Dermis blood vessel endothelial cell (primary cell): Measurements from ENCODE around the gene HOXA9. TPM values are rescaled to one million over a fixed set of nuclear protein-coding genes. Genes with fewer than 3 reads are reported as not detected.

Source experiments
- DNase-seq: peaks from one replicate; pipeline ENCODE4 v3.0.0; 2010
- total RNA-seq: library from RNA; depleted of rRNA; stranded (reverse); fragments of >200 nt; gene quantifications from 2 replicates; pipeline ENCODE4 v1.2.3, GENCODE V29; 2014

The HOXA9 gene
- total RNA-seq, 1 donor from 2014 or later, result 9.0 TPM

GRCh38 chr7:27175626-27176523 is 10.5 kb upstream of the HOXA9 start:
- no peak for DNase-seq

DNA sequence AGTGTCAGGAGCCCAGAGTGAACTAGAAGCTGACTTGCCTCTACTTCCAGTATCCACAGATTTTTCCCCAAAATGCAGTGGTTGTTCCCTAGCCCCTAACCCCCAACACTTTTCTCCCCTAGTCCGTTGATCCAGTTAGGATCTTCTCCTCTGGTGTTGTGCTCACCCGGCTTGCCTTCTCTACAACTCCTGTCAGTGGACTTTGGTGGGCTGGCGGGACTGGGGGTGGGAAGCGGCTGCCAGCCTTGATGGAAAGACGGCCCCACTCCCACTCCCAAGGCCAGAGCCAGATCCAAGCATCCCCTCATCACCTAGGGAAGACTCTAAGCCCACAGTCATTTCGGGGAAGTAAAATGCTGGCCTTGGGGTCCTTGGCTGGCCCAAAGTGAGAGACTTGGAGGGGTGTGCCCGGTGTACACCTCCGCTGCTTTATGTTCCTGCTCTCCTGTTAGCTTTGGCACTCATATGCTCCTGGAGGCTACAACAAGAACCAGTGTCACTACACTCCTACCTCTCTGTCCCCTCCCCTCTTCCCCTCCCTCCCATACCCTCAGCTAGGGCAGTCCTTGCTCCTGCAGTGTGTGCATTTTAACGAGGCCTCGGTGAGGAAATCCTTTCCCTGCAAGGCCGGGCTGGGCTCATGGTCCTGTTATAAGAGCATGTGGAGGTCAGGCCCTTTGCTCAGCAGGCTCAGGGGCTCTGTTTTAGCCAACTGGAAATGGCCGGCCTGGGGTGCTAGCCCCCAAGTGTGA is 9.7 kb upstream of the HOXA9 start:
- DNase-seq, result no peak

DNA sequence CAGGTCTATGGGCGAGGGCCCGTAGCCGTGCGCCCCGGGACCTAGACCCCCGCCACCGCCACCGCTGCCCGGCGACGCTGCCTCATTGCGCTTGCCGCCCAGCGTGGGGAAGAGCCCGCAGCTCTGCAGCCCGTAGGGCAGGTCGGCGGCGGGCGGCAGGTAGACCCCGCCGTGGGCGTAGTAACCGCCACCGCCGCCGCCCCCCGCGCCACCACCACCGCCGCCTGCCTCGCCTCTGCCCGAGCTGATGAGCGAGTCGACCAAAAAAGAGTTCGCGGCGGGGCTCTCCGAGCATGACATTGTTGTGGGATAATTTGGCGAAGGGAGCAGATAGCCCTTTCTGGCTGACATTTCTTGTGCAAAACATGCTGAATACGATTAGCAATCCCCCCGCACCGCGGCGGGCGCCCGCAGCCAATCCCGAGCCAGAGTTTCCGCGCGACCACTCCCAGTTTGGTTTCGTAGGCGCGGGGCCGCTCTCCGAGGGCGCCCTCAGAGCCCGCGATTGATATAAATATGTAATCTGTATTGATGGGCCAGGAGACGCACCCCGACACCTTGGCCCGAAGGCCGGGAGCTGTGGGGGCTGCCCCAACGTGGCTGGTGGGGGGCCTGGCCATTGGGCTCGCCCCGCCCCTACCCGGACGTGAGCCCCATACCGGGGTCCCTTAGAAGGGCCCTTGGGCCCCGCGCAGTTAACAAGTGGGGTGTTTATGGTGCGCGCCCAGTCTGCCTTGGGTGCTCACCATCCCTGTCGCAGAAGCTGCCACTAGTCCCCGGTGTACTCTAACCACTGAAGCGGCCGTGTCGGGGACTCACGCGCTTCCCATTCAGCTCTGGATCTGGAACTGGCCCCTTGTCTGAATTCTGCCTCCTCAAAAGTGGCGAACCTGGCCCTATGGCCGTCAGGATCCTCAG is 8.9 kb upstream of the HOXA9 start, which contains the start of gene HOXA10:
Gene HOXA10, minus strand, starts transcription at position 365 of the 918 bp plus-strand sequence. Its CDS starts 14 bp downstream, at position 351.
- peak; percentile 45 for DNase-seq

GRCh38 chr7:27173511-27173955 is 8.2 kb upstream of the HOXA9 start:
- no peak for DNase-seq

- peak; percentile 61 for DNase-seq
Measured at GRCh38 chr7:27172823-27173510, 7.6 kb upstream of the HOXA9 start.

- no peak for DNase-seq
Measured at GRCh38 chr7:27172315-27172774, 7.0 kb upstream of the HOXA9 start.

- DNase-seq, result no peak
Measured at GRCh38 chr7:27171637-27172314, 6.4 kb upstream of the HOXA9 start.

GRCh38 chr7:27171325-27171636 is 5.9 kb upstream of the HOXA9 start:
- DNase-seq, result no peak

- DNase-seq, result no peak
Measured at GRCh38 chr7:27170426-27171324, 5.3 kb upstream of the HOXA9 start.

GRCh38 chr7:27169658-27170425 is 4.5 kb upstream of the HOXA9 start:
- DNase-seq, result no peak

DNA sequence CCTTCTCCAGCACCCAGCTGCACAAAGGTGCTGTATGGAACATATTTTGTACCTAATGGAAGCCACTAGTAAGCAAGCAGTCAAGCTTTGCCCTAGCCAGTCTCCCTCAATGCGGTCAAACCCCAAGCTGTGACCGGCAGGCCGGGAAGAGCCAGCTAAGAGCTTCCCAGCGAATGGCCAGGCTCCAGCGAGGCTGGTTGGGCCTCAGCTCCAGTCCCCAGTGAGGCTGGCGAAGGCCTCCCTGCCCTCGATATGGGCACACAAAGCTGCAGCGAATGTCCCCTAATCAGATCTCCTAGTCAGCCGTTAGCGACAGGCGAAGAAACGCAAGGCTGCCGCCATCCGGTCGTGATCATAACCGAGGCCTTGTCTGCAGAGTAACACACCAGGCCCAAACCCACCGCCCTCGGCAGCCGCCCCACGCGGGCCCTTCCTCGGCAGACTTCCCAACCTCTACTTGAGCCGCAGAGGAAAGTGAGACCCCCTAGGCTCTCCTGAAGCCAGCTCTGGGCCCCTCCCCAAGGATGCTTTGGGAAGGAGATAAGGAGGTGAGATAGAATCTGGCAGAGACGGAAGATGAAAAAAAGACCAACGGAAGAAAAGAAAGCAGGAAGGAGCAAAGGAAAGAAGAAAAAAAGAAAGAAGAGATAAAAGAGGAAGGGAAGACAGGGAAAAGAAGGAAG is 3.1 kb upstream of the HOXA9 start:
- no peak for DNase-seq

- DNase-seq, result no peak
Measured at GRCh38 chr7:27167916-27168264, 2.6 kb upstream of the HOXA9 start.

GRCh38 chr7:27166531-27167505 is 1.5 kb upstream of the HOXA9 start:
- DNase-seq, result no peak

GRCh38 chr7:27165996-27166530 is 726 bp upstream of the HOXA9 start:
- no peak for DNase-seq

DNA sequence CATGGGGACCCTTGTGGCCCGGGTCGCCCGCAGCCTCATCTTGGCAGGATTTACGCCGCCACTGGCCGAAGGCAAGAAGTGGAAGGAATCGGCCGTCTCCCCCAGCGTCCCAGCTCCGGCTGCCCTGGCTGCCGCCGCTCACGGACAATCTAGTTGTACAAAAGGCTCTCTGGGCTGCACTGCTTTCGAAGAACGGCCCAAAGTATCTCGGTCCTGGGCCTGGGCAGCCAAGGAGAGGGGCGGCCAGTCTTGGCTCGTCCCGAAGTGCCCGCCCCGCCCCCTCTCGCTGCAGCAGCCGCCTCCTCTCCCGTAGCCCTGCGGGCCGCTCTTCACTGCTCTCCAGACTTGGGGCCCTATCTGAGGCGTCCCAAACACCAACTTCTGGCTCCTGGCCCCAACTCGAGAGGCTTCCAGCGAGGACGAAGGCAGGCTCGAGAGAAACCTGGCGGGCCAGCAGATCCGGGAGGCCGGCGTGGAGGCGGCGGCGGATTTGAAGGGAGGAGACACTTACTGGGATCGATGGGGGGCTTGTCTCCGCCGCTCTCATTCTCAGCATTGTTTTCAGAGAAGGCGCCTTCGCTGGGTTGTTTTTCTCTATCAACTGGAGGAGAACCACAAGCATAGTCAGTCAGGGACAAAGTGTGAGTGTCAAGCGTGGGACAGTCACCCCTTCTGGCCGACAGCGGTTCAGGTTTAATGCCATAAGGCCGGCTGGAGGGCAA is 809 bp downstream of the HOXA9 start:
- peak; percentile 68 for DNase-seq

DNA sequence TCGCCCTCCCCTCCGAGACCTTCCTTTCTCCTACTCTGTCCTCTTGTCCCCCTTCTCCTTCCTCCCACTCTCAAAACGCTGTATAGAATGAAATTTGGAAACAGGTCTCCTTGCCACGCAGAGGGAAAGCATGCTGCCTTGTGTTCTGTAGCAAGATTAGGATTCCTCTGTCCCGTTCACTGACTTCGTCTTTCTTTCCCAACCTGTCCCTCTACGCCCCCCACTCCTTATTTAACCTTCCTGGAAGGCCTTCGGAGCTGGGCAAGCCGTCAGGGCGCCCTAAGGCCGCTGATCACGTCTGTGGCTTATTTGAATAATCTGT is 1.3 kb downstream of the HOXA9 start:
- no peak for DNase-seq
